Keratinocyte (primary cell): Measurements from ENCODE around the gene SERPINH1. TPM values are rescaled to one million over a fixed set of nuclear protein-coding genes. Genes with fewer than 3 reads are reported as not detected.

ENCODE experiments used
- DNase-seq: peaks from one replicate; pipeline ENCODE4 v3.0.0-alpha.2; 2011; ENCODE audit warnings: low read depth, missing footprints, low spot score
- FAIRE-seq: peaks from 2 replicates; lab custom pipeline; 2011; peaks lifted over from hg19 to GRCh38; lab: Jason Lieb, UNC
- H2AFZ ChIP-seq: 2 replicates; pipeline ENCODE4 v1.6.0; 2012; ENCODE audit warnings: low read length, control low read depth, inconsistent platforms; ENCODE audit not compliant: control insufficient read depth
- H3K27ac ChIP-seq: 2 replicates; pipeline ENCODE4 v1.5.1; 2011; ENCODE audit warnings: low read length; ENCODE audit not compliant: control insufficient read depth, insufficient read depth
- H3K27me3 ChIP-seq: 3 replicates; pipeline ENCODE4 v1.6.0; 2011; ENCODE audit warnings: low read length; ENCODE audit not compliant: control insufficient read depth, insufficient read depth; ENCODE audit errors: extremely low read depth
- H3K36me3 ChIP-seq, 2 experiments: 2 replicates in 1 of 2; 3 replicates in 1 of 2; pipeline ENCODE4 v1.5.1; 2011; ENCODE audit warnings: low read length in 2 of 2, mild to moderate bottlenecking in 1 of 2; ENCODE audit not compliant: control insufficient read depth in 2 of 2, insufficient read depth in 2 of 2; ENCODE audit errors: extremely low read depth in 1 of 2
- H3K4me1 ChIP-seq: 3 replicates; pipeline ENCODE4 v1.5.1; 2011; ENCODE audit warnings: low read length; ENCODE audit not compliant: control insufficient read depth, insufficient read depth; ENCODE audit errors: extremely low read depth
- H3K4me2 ChIP-seq: 3 replicates; pipeline ENCODE4 v1.6.0; 2011; ENCODE audit warnings: low read depth, low read length; ENCODE audit not compliant: control insufficient read depth, insufficient read depth; ENCODE audit errors: extremely low read depth
- H3K4me3 ChIP-seq, 3 experiments: fragments of 200-600 bp in 1 of 3; sonication (generic) in 1 of 3; 2 replicates in 2 of 3; 3 replicates in 1 of 3; pipeline ENCODE4 v1.5.1; 2011 to 2016; ENCODE audit warnings: low read length in 3 of 3, mild to moderate bottlenecking in 3 of 3, control low read depth in 2 of 3, inconsistent platforms in 1 of 3, low read depth in 1 of 3, mixed read lengths in 1 of 3, mixed run types in 1 of 3, moderate library complexity in 1 of 3; ENCODE audit not compliant: control insufficient read depth in 2 of 3, insufficient read depth in 2 of 3; ENCODE audit errors: extremely low read depth in 1 of 3
- H3K79me2 ChIP-seq: 2 replicates; pipeline ENCODE4 v1.6.0; 2012; ENCODE audit warnings: low read length; ENCODE audit not compliant: control insufficient read depth, insufficient read depth
- H3K9ac ChIP-seq: 3 replicates; pipeline ENCODE4 v1.6.0; 2011; ENCODE audit warnings: low read length; ENCODE audit not compliant: control insufficient read depth, insufficient read depth; ENCODE audit errors: extremely low read depth
- H3K9me1 ChIP-seq: 3 replicates; pipeline ENCODE4 v1.6.0; 2011; ENCODE audit warnings: low read length; ENCODE audit not compliant: control insufficient read depth, insufficient read depth; ENCODE audit errors: extremely low read depth
- H3K9me3 ChIP-seq: 2 replicates; pipeline ENCODE4 v1.5.1; 2012; ENCODE audit warnings: low read depth, low read length; ENCODE audit not compliant: control insufficient read depth
- H4K20me1 ChIP-seq: 3 replicates; pipeline ENCODE4 v1.6.0; 2011; ENCODE audit warnings: low read length; ENCODE audit not compliant: control insufficient read depth, insufficient read depth; ENCODE audit errors: extremely low read depth
- CTCF ChIP-seq, 3 experiments: IDR thresholded peaks in 1 of 3; conservative IDR thresholded peaks in 1 of 3; optimal IDR thresholded peaks in 1 of 3; 2 replicates in 2 of 3; 3 replicates in 1 of 3; pipeline versions ENCODE3 to v1.5.1; 2011; ENCODE audit warnings: low read length in 3 of 3, mild to moderate bottlenecking in 3 of 3, moderate library complexity in 2 of 3, control low read depth in 1 of 3, inconsistent platforms in 1 of 3; ENCODE audit not compliant: insufficient read depth in 2 of 3; ENCODE audit errors: extremely low read depth in 1 of 3
- EZH2 ChIP-seq: IDR thresholded peaks from one replicate; pipeline ENCODE4 v1.6.1; 2012; ENCODE audit warnings: inconsistent platforms, mild to moderate bottlenecking, low read length, moderate library complexity
- dilution Hi-C: fragments of 300-500 bp; cut with MboI; formaldehyde crosslinking; loops from one replicate; pipeline ENCODE4 v1.7.0; 2020; ENCODE audit warnings: low sequenced_read_pairs; ENCODE audit not compliant: extremely low pct_ligation_motif_present
- polyA plus RNA-seq, 5 experiments: library from polyadenylated mRNA; depleted of rRNA in 3 of 5; stranded (reverse) in 3 of 5; stranded (forward) in 1 of 5; unstranded in 1 of 5; fragments of >200 nt; gene quantifications; 1 replicate in 1 of 5; 2 replicates in 3 of 5; 3 replicates in 1 of 5; pipeline versions ENCODE4 v1.2.1 to v1.2.3, GENCODE V29; 2011 to 2012; ENCODE audit warnings: missing spikeins in 2 of 5, low read depth in 1 of 5, low replicate concordance in 1 of 5

The SERPINH1 gene
- polyA plus RNA-seq, 1 donor (not counting 4 experiments of a cell fraction or from before 2014, with no cell fraction given) = 136 TPM

- H3K4me3 ChIP-seq = no peak overlapping the region
- no peak overlapping the region for H2AFZ ChIP-seq
- dilution Hi-C loops = no loop called here
- H3K9me1 ChIP-seq = no peaks in the 10 kb centered on the region
- no peaks in the 10 kb centered on the region for H3K9me3 ChIP-seq
- H4K20me1 ChIP-seq = no peaks in the 10 kb centered on the region
- H3K79me2 ChIP-seq = no peaks in the 10 kb centered on the region
- no peak for DNase-seq
- FAIRE-seq = no peak
- no peaks in the 10 kb centered on the region for H3K27me3 ChIP-seq
- H3K36me3 ChIP-seq = no peaks in the 10 kb centered on the region
- no peak overlapping the region for H3K4me2 ChIP-seq
- no peak overlapping the region for H3K27ac ChIP-seq
- peaks cover 10% of the 10 kb centered on the region for H3K4me1 ChIP-seq
- TF ChIP-seq EZH2 (no peak), CTCF (optimal IDR thresholded peaks at IDR 0.05 in 1 of 3, IDR thresholded peaks at IDR 0.05 in 1 of 3, conservative IDR thresholded peaks at IDR 0.05 in 1 of 3; ENCODE audit: extremely low read depth in 1 of 3, insufficient read depth in 2 of 3, low read length in 3 of 3) (no peak)
- no peak overlapping the region for H3K9ac ChIP-seq
These were observed 25.0 kb upstream of the SERPINH1 start for GRCh38 chr11:75536786-75537641.

- no peak overlapping the region for H3K27ac ChIP-seq
- H4K20me1 ChIP-seq = no peaks in the 10 kb centered on the region
- TF ChIP-seq CTCF (optimal IDR thresholded peaks at IDR 0.05 in 1 of 3, IDR thresholded peaks at IDR 0.05 in 1 of 3, conservative IDR thresholded peaks at IDR 0.05 in 1 of 3; ENCODE audit: extremely low read depth in 1 of 3, insufficient read depth in 2 of 3, low read length in 3 of 3) (no peak), EZH2 (no peak)
- H3K4me3 ChIP-seq = no peak overlapping the region
- H3K9me3 ChIP-seq = no peaks in the 10 kb centered on the region
- no peak overlapping the region for H3K9ac ChIP-seq
- dilution Hi-C loops = no loop called here
- FAIRE-seq = no peak
- no peaks in the 10 kb centered on the region for H3K79me2 ChIP-seq
- DNase-seq = no peak
- H3K27me3 ChIP-seq = no peaks in the 10 kb centered on the region
- no peak overlapping the region for H3K4me2 ChIP-seq
- H3K4me1 ChIP-seq = peaks cover 6% of the 10 kb centered on the region
- no peaks in the 10 kb centered on the region for H3K9me1 ChIP-seq
- no peak overlapping the region for H2AFZ ChIP-seq
- H3K36me3 ChIP-seq = no peaks in the 10 kb centered on the region
These were observed 24.3 kb upstream of the SERPINH1 start for GRCh38 chr11:75537740-75538139.
